Measurements from ENCODE around the gene SCAF8. TPM values are rescaled to one million over a fixed set of nuclear protein-coding genes. Genes with fewer than 3 reads are reported as not detected.
"Not testable (repeated sequence)": the region's sequence is repeated elsewhere in the genome, so short reads cannot be mapped to it uniquely, and the experiment has no call there.

SCAF8 gene
- total RNA-seq, 1 donor from 2014 or later, result 89.7 TPM

DNA sequence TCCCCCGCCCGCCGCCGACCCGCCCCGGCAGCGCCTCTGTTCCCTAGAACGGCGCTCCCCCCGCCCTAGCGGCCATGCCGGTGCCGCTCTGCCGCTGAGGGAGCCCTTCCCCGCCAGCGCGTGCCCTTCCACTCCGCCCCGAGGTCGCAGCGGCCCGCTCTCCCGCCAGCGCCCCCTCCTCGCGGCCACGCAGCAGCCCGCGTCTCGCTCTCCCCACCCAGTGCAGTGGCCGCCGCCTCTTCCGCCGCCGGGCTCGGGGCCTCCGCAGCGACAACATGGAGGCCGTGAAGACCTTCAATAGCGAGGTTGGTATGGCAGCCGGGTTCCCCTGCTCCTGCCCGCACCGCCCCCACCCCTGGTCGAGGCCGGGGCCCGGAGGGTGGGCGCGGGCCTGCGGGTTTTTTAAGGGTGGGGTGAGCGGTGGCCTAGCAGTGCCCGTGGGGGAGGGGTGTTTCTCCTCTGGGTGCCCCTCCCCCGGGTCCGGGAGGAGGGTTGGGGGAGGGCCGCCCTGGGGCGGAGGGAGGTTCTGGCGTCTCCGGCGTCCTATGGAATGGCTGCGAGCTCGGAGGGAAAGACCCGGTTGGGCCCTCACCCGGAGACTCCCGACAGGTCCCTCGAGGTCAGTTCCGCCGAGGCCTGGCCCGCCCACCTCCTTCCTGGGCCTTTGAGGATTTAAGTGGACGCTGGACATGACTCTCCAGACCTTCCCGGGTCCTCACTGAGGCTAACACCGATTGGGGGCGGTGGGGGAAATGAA is 588 bp downstream of the SCAF8 start:
- DNase-seq (ENCODE audit: low spot score in 2 of 2), result peak; percentile 95 to 97
- FAIRE-seq, result no peak

DNA sequence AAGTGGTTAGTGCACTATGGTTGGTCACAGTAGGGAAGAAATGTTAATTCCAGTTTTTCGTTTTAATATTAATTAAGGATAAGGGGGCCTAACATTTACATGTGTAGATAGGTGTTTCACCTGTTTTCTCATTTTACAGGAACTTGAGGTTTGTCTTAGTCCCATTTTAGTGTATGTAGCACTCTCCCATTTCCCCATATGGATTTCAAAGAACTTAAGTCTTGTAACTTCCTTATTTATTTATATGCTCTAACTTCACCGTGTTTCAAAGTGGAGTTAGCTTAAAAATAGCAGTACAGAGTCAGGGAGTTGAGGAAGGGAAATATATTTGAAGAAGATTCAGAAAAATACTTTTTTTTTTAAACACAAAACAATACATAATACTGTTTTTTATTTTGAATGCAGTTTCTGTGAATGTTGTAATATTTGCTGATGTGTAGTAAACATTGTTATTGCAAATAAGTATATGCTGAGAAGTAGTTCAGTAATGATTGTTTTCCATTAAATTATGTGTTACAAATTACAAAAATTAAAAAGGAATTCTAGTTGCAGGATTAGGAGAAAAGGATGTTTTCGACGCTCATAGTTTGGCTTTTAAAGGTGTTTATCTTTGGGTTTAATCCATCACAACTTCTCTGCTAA is 3.5 kb downstream of the SCAF8 start:
- DNase-seq (ENCODE audit: low spot score in 2 of 2) (no peak), FAIRE-seq (no peak)

GRCh38 chr6:154737424-154737823 is 4.2 kb downstream of the SCAF8 start:
- FAIRE-seq, result no peak
- no peak for DNase-seq (ENCODE audit: low spot score in 2 of 2)

DNA sequence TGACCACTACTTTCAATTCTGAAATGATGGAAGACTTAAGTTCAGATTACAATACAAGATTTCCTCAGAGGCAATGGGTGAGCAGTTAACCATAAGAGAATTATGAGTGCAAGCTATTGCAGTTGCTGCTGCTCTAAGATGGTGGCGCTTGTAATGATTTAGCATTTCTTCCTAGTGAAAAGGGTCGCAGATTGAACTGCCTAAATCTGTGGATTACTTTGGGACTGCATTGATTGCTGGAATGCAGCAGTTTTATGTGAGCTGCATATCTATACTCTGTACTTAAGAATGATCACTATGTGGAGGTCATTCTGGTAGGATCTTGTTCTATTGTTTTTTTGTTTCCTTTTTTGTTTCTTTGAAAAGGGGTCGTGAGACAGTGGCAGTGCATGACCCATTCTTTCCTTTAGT is 5.3 kb downstream of the SCAF8 start:
- DNase-seq (ENCODE audit: low spot score in 2 of 2) (no peak), FAIRE-seq (no peak)

DNA sequence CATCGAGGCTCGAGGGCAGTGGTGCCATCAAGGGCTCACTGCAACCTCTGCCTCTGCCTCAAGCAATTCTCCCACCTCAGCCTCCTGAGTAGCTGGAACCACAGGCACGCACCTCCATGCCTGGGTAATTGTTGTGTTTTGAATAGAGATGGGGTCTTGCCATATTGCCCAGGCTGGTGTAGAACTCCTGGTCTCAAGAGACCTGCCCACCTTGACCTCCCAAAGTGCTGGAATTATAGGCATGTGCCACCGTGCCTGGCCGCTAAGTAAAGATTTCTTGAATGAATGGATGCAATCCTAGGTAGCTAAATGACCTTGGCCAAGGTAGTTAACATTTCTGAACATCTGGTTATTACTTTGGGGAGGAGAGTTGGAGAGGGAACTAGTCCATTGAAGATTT is 7.4 kb downstream of the SCAF8 start:
- FAIRE-seq (no peak), DNase-seq (ENCODE audit: low spot score in 2 of 2) (no peak)

GRCh38 chr6:154742891-154743290 is 9.7 kb downstream of the SCAF8 start:
- FAIRE-seq, result no peak

DNA sequence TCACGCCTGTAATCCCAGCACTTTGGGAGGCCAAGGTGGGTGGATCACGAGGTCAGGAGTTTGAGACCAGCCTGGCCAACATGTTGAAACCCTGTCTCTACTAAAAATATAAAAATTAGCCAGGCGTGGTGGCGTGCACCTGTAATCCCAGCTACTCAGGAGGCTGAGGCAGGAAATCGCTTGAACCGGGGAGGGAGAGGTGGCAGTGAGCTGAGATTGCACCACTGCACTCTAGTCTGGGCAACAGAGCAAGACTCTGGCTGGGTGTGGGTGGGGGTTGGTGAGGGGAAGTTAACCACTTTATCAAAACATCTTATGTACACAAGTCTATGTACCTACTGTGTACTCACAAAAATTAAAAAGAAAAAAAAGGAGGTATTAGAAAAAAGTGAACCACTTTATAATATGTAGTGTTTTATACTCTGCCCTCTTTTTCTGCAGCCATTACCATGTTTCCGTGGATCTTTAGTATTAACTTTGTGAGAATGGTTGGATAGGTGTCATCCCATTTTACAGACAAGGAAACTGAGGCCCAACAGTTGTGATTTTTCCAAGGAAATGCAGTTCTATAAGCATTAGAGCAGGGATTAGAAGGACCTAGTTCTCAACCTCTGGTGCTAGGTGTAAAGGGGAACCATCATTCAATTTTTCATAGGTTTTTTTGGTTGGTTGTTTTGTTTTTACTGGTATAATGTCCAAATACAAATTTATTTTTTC is 11.0 kb downstream of the SCAF8 start:
- not testable (repeated sequence) for FAIRE-seq

More at GRCh38 chr6:154742891-154743290, 9.7 kb downstream of the SCAF8 start:
- DNase-seq (ENCODE audit: low spot score in 2 of 2), result no peak

GRCh38 chr6:154745243-154745642 is 12.0 kb downstream of the SCAF8 start:
- FAIRE-seq (no peak), DNase-seq (ENCODE audit: low spot score in 2 of 2) (no peak)

More for the DNA sequence above, 11.0 kb downstream of the SCAF8 start:
- not testable (repeated sequence) for DNase-seq (ENCODE audit: low spot score in 2 of 2)

- no peak for FAIRE-seq
Measured at GRCh38 chr6:154749341-154749740, 16.1 kb downstream of the SCAF8 start.

DNA sequence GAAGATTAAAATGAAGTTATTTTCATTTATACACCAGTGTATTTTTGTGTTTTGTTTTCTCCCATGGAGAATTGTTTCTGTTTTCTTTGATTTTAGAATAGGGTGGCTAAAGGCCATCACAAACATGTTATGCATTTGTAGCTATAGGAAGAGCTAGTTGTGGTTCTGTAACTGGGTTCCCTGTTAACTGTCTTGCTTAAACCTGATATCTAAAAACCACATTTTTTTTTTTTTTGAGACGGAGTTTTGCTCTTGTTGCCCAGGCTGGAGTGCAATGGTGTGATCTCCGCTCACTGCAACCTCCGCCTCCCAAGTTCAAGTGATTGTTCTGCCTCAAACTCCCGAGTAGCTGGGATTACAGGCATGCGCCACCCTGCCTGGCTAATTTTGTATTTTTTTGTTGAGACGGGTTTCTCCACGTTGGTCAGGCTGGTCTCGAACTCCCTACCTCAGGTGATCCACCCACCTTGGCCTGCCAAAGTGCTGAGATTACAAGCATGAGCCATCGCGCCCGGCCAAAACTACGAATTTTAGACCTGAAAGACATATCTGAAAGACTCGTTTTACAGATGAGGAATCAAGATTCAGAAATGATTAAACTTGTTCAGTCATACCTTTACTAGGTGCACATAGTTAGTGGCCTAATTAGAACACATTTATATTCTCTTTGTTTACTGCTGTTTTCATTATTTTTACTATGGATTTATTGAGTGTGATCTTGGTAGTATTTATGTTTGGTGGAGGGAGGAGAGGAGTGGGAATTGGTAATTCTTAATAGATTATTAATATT is 18.0 kb downstream of the SCAF8 start:
- DNase-seq (ENCODE audit: low spot score in 2 of 2) (no peak), FAIRE-seq (no peak)

More at GRCh38 chr6:154749341-154749740, 16.1 kb downstream of the SCAF8 start:
- DNase-seq (ENCODE audit: low spot score in 2 of 2), result no peak

GRCh38 chr6:154752022-154752421 is 18.8 kb downstream of the SCAF8 start:
- FAIRE-seq (no peak), DNase-seq (ENCODE audit: low spot score in 2 of 2) (no peak)

DNA sequence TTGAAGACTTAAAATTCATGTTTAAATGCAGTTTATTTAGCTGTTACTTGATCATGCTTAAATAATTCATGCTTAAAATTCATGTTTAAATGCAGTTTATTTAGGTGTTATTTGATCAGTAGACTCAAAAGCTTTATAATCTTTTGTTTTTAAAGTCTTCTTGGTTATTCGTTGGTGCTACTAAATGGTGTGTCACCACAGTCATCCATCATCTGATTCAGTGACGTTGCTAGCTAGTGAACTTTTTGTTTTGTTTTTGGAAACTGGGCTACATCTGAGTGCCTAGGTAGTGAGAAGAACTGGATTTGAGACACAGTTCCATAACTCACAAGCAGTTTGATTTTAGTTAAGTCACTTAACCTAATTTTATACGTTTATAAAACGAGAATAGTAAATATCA is 20.9 kb downstream of the SCAF8 start:
- DNase-seq (ENCODE audit: low spot score in 2 of 2) (no peak), FAIRE-seq (no peak)

- DNase-seq (ENCODE audit: low spot score in 2 of 2) (no peak), FAIRE-seq (no peak)
Measured at GRCh38 chr6:154757352-154758050, 24.3 kb downstream of the SCAF8 start.

- DNase-seq (ENCODE audit: low spot score in 2 of 2) (no peak), FAIRE-seq (no peak)
Measured at GRCh38 chr6:154758125-154758524, 24.9 kb downstream of the SCAF8 start.

GRCh38 chr6:154763650-154764049 is 30.4 kb downstream of the SCAF8 start:
- FAIRE-seq (no peak), DNase-seq (ENCODE audit: low spot score in 2 of 2) (no peak)

DNA sequence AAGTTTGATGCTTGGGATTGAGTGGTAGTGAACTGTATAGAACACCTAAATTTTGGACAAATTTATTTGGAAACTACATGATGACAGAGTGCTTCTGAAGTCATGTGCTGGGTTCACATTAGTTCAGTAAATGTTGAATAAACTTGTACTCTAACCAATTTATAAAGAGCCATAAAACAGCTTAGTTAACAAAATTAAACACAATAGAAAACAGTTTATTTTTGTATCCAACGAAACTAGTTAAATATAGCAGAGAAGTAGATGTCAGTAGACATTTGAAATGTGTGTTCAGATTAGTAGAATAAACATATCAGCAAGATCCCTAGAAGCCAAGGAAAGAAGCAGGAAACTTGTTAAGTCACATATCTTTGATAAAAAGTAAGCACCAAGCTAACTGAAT is 32.1 kb downstream of the SCAF8 start:
- DNase-seq (ENCODE audit: low spot score in 2 of 2) (no peak), FAIRE-seq (no peak)

DNA sequence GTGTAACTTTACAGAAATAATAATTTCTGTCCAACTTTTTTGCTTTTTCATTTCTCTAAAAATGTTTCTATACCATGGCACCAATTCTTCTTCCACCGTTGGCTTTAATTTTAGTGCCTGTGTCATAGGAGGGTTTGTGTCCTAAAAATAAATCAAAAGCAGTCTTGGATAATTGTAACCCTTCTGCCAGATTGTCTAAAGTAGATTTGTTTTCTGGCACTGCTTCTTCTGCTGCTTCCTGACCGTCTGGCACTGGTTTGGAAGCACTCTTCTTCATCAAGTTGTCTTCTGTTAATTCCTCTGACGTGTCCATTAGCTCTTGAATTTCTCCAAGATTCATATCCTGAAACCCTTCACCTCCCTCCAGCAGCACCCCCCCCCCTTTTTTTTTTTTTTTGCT is 33.1 kb downstream of the SCAF8 start:
- FAIRE-seq, result no peak
- no peak for DNase-seq (ENCODE audit: low spot score in 2 of 2)

DNA sequence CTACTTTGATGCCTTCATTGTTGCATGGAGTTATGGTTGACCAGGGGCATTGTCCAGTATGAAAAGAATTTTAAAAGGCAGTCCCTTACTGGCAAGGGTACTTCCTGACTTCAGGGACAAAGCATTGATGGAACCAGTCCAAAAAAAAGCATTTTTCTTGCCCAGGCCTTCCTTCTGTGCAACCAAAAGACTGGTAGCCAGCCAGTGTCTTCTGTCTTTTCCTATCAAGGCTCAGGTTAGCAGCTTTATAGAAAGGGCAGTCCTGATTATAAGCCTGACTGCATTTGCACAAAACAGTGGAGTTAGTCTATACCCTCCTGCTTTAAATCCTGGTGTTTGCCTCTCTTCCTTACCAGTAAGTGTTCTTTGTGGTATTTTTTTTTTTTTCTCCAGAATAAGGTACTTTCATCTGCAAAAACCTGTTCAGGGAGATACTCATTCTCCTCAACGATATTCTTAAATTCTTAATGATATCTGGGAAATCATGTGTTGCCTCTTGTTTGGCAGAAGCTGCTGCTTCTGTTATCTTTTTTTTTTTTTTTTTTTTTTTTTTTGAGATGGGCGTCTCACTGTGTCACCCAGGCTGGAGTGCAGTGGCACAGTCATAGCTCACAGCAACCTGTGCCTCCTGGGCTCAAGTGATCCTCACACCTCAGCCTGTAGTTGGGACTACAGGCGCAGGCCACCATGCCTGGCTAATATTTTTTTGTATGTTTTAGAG is 33.9 kb downstream of the SCAF8 start:
- DNase-seq (ENCODE audit: low spot score in 2 of 2) (no peak), FAIRE-seq (no peak)

- DNase-seq (ENCODE audit: low spot score in 2 of 2), result no peak
- no peak for FAIRE-seq
Measured at GRCh38 chr6:154768280-154768679, 35.1 kb downstream of the SCAF8 start.

All from frontal cortex (tissue), 4 donors.